Measurements from ENCODE around the gene STX4.

STX4 gene

DNA sequence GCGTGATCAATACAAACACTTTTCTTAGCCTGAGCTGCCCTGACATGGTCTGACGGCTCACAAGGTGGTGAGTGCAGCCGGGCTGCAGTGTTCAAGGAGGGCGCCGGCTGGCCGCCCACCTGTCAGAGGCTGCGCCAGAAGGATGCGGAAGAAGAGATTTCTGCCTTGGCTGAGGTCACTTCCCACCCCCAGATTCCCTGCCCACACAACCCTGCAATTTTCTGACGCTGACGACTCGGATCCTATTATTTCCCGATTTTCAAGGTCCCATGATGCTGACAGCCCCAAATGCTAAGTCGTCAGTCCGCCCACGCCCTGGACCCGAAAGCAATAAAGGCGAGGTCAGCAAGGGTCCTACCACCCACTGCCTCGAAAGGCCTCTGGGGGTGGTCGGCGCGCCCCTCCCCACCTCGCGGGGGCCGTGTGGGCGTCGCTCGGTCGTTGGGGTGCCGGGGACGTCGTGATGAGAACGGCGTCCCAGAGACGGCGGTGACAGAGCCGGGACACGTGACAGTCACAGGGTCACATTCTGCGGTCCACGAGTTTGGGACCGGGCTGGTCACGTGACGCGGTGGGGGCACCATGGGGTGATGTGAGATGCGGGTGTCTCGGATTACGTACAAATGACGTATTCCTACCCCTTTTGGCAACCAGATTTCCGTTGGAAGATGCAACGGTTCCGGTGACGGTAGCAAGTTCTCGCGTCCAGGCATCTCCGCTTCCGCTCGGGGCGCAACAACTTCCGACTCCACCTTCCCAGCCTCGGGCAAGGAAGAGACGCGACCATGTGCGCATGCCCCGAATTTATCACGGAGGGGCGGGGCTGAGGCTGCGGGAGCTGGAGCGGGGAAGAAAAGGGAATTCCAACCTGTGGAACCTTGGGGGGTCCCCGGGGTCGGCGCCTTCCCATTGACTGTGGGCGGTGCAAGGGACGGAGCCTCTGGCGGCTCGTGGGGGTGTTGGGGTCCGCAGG lies at the start of gene STX4:
STX4 (plus strand) TSS at position 823 of the 973 bp plus-strand sequence. CDS start 248 bp downstream, outside the sequence.
- no peak for TF ChIP-seq CTCF (IDR thresholded peaks at IDR 0.05; ENCODE audit: low read depth, low read length)
- peak within 1 kb of the TSS; percentile 74 for H3K4me3 ChIP-seq (ENCODE audit: low read depth, low read length)

GRCh38 chr16:30983898-30984610 lies 49.3 kb upstream of the STX4 start:
- no peak for TF ChIP-seq CTCF (IDR thresholded peaks at IDR 0.05; ENCODE audit: low read depth, low read length)

GRCh38 chr16:30984669-30985400 lies 48.5 kb upstream of the STX4 start, which contains the start of gene HSD3B7:
Gene HSD3B7, plus strand, starts transcription at chr16:30985207. Its CDS starts 452 bp downstream, at chr16:30985659.
- TF ChIP-seq CTCF (IDR thresholded peaks at IDR 0.05; ENCODE audit: low read depth, low read length): peak; percentile 82
- H3K4me3 ChIP-seq (ENCODE audit: low read depth, low read length): peak within 1 kb of the TSS; percentile 38

More at GRCh38 chr16:30983898-30984610, 49.3 kb upstream of the STX4 start:
- H3K4me3 ChIP-seq (ENCODE audit: low read depth, low read length): no peak overlapping the region

GRCh38 chr16:30985401-30986128 lies 47.8 kb upstream of the STX4 start:
- peak overlapping the region; percentile 38 for H3K4me3 ChIP-seq (ENCODE audit: low read depth, low read length)
- TF ChIP-seq CTCF (IDR thresholded peaks at IDR 0.05; ENCODE audit: low read depth, low read length): no peak

DNA sequence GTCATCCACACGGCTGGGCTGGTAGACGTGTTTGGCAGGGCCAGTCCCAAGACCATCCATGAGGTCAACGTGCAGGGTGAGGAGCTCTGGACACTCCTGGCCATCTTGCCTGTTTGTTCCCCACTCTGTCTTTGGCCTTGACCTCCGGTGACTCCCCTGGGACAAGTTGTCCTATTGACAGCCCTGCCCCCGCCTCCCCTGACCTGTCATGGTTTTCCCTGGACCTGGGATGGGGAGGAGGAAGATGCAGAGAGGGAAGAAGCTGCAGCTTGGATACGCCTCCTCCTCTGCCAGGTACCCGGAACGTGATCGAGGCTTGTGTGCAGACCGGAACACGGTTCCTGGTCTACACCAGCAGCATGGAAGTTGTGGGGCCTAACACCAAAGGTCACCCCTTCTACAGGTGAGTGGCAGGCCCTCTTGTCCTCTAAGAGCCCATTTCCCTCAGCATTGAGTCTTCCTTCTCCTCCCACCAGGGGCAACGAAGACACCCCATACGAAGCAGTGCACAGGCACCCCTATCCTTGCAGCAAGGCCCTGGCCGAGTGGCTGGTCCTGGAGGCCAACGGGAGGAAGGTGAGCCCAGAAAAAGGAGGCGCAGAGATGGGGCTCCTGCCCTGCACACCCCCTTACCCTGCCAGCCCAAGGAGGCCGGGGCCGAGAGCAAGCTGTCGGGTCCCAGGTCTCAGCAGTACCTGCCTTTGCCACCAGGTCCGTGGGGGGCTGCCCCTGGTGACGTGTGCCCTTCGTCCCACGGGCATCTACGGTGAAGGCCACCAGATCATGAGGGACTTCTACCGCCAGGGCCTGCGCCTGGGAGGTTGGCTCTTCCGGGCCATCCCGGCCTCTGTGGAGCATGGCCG lies 47.0 kb upstream of the STX4 start:
- TF ChIP-seq CTCF (IDR thresholded peaks at IDR 0.05; ENCODE audit: low read depth, low read length): no peak
- H3K4me3 ChIP-seq (ENCODE audit: low read depth, low read length): no peak overlapping the region
